WTC11 (cell line): ENCODE measurements around the gene VWF. TPM values are rescaled to one million over a fixed set of nuclear protein-coding genes. Genes with fewer than 3 reads are reported as not detected.
A peak's percentile ranks its signal among the peaks of the same experiment; 100 is the strongest.

Source experiments
- ATAC-seq: fragments of 200-7000 bp; cut with Tn5 transposase; 2 replicates; pipeline ENCODE4 v1.10.0; 2021; ENCODE audit warnings: mild to moderate bottlenecking, moderate library complexity
- CTCF ChIA-PET: fragments of 300-600 bp; sonication (Branson Sonifier 250); formaldehyde crosslinking; loops from one replicate; lab custom pipeline; 2021; ENCODE audit warnings: antibody characterized with exemption; lab: Charles Lee
- POLR2A ChIA-PET: fragments of 350-600 bp; sonication (Branson Sonifier 250); formaldehyde crosslinking; loops from one replicate; lab custom pipeline; 2021; ENCODE audit warnings: antibody characterized with exemption; lab: Charles Lee
- DNase-seq: peaks from one replicate; pipeline ENCODE4 v3.0.0; 2021; ENCODE audit warnings: low spot score
- H3K27ac Mint-ChIP-seq: 2 replicates; pipeline ENCODE4 v1.8.0; 2021; ENCODE audit warnings: mixed read lengths
- H3K27me3 Mint-ChIP-seq: 2 replicates; pipeline ENCODE4 v1.8.0; 2021; ENCODE audit warnings: low read depth, mild to moderate bottlenecking, moderate library complexity, mixed read lengths
- H3K36me3 Mint-ChIP-seq: 2 replicates; pipeline ENCODE4 v1.8.0; 2021; ENCODE audit warnings: mixed read lengths
- H3K4me1 Mint-ChIP-seq: 2 replicates; pipeline ENCODE4 v1.8.0; 2022; ENCODE audit warnings: mixed read lengths
- H3K4me3 Mint-ChIP-seq: 2 replicates; pipeline ENCODE4 v1.8.0; 2021; ENCODE audit warnings: mild to moderate bottlenecking, moderate library complexity, mixed read lengths
- H3K9me3 Mint-ChIP-seq: 2 replicates; pipeline ENCODE4 v1.8.0; 2021; ENCODE audit warnings: mixed read lengths
- CBFB ChIP-seq: sonication (generic); formaldehyde crosslinking; IDR thresholded peaks from 2 replicates; pipeline ENCODE4 v1.8.1; 2022; ENCODE audit warnings: mild to moderate bottlenecking, low read depth, missing genetic modification reagents
- FOXP1 ChIP-seq: sonication (generic); formaldehyde crosslinking; IDR thresholded peaks from 2 replicates; pipeline ENCODE4 v1.8.0; 2022; ENCODE audit warnings: missing genetic modification reagents, mild to moderate bottlenecking, moderate library complexity, borderline replicate concordance
- GTF2I ChIP-seq: fragments of 250-450 bp; sonication (Bioruptor Pico); conservative IDR thresholded peaks from 2 replicates; pipeline ENCODE4 v1.4.0; 2021; ENCODE audit warnings: mild to moderate bottlenecking
- JAZF1 ChIP-seq: fragments of 250-450 bp; sonication (Bioruptor Pico); IDR thresholded peaks from 2 replicates; pipeline ENCODE4 v1.9.0; 2021; ENCODE audit warnings: moderate library complexity, mild to moderate bottlenecking, inconsistent platforms
- KAT7 ChIP-seq: sonication (generic); formaldehyde crosslinking; IDR thresholded peaks from 2 replicates; pipeline ENCODE4 v1.8.1; 2023; ENCODE audit warnings: missing genetic modification reagents, mild to moderate bottlenecking, borderline replicate concordance
- MYBL2 ChIP-seq: sonication (generic); formaldehyde crosslinking; IDR thresholded peaks from 2 replicates; pipeline ENCODE4 v1.8.1; 2023; ENCODE audit warnings: mild to moderate bottlenecking, moderate library complexity, missing genetic modification reagents
- NFYB ChIP-seq: sonication (generic); formaldehyde crosslinking; conservative IDR thresholded peaks from 2 replicates; pipeline ENCODE4 v1.8.0; 2022; ENCODE audit warnings: low read depth, missing genetic modification reagents
- RORB ChIP-seq: fragments of 250-450 bp; sonication (Bioruptor Pico); IDR thresholded peaks from 2 replicates; pipeline ENCODE4 v1.9.0; 2021; ENCODE audit warnings: mild to moderate bottlenecking
- SMAD3 ChIP-seq: sonication (generic); formaldehyde crosslinking; IDR thresholded peaks from 2 replicates; pipeline ENCODE4 v1.8.0; 2022; ENCODE audit warnings: missing genetic modification reagents, mild to moderate bottlenecking, borderline replicate concordance
- SOX15 ChIP-seq: fragments of 250-450 bp; sonication (Bioruptor Pico); IDR thresholded peaks from 2 replicates; pipeline ENCODE4 v1.9.0; 2021; ENCODE audit warnings: mild to moderate bottlenecking
- ZNF423 ChIP-seq: fragments of 250-450 bp; sonication (Bioruptor Pico); IDR thresholded peaks from 2 replicates; pipeline ENCODE4 v2.1.2; 2022; ENCODE audit warnings: mild to moderate bottlenecking, moderate library complexity
- total RNA-seq: library from RNA; stranded (reverse); gene quantifications from 3 replicates; pipeline ENCODE4 v1.2.3, GENCODE V29; 2021
- TF ChIP-seq, protein P1 (sequence below): fragments of 250-450 bp; sonication (Bioruptor Pico); IDR thresholded peaks from 2 replicates; pipeline ENCODE4 v1.9.0; 2021; ENCODE audit warnings: moderate library complexity, mild to moderate bottlenecking, inconsistent platforms, borderline replicate concordance
- TF ChIP-seq, protein P2 (sequence below): sonication (generic); formaldehyde crosslinking; IDR thresholded peaks from 2 replicates; pipeline ENCODE4 v1.8.0; 2023; ENCODE audit warnings: mild to moderate bottlenecking, missing genetic modification reagents
- TF ChIP-seq, protein P3 (sequence below): sonication (generic); formaldehyde crosslinking; IDR thresholded peaks from 2 replicates; pipeline ENCODE4 v1.8.1; 2023; ENCODE audit warnings: mild to moderate bottlenecking, missing genetic modification reagents, moderate library complexity
- TF ChIP-seq, protein P4 (sequence below): sonication (generic); formaldehyde crosslinking; conservative IDR thresholded peaks from 2 replicates; pipeline ENCODE4 v1.8.1; 2022; ENCODE audit warnings: mild to moderate bottlenecking, missing genetic modification reagents

The VWF gene
- total RNA-seq, 1 experiment from 2014 or later = 0.48 TPM

DNA sequence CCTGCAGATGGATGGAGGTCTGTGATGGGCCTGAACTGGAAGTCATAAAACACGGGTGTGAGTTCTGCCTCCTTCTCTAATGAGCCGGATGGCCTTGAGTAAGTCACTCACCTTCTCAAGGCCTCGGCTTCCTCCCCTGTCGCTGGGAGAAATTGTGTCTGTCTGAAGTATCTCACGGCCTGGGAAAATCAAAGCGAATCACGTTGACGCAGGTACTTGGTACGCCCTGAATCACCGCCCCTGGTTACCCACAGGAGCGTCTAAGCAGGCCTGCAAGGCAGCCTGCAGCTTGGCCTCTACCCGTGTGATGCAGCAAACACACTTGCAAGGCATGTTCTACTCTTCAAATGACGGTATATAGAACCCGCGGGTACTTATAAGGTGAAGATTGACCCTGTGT, 47.6 kb upstream of the VWF start (continued):
- TF ChIP-seq, protein P1, sequence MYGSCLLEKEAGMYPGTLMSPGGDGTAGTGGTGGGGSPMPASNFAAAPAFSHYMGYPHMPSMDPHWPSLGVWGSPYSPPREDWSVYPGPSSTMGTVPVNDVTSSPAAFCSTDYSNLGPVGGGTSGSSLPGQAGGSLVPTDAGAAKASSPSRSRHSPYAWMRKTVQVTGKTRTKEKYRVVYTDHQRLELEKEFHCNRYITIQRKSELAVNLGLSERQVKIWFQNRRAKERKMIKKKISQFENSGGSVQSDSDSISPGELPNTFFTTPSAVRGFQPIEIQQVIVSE (CRISPR knock-in tag) = no peak
- TF ChIP-seq GTF2I (no peak), SOX15 (CRISPR knock-in tag) (no peak), KAT7 (no peak), RORB (CRISPR knock-in tag) (no peak), SMAD3 (CRISPR knock-in tag) (no peak), ZNF423 (no peak), CBFB (CRISPR knock-in tag) (no peak), JAZF1 (no peak), NFYB (no peak)
- TF ChIP-seq, protein P2, sequence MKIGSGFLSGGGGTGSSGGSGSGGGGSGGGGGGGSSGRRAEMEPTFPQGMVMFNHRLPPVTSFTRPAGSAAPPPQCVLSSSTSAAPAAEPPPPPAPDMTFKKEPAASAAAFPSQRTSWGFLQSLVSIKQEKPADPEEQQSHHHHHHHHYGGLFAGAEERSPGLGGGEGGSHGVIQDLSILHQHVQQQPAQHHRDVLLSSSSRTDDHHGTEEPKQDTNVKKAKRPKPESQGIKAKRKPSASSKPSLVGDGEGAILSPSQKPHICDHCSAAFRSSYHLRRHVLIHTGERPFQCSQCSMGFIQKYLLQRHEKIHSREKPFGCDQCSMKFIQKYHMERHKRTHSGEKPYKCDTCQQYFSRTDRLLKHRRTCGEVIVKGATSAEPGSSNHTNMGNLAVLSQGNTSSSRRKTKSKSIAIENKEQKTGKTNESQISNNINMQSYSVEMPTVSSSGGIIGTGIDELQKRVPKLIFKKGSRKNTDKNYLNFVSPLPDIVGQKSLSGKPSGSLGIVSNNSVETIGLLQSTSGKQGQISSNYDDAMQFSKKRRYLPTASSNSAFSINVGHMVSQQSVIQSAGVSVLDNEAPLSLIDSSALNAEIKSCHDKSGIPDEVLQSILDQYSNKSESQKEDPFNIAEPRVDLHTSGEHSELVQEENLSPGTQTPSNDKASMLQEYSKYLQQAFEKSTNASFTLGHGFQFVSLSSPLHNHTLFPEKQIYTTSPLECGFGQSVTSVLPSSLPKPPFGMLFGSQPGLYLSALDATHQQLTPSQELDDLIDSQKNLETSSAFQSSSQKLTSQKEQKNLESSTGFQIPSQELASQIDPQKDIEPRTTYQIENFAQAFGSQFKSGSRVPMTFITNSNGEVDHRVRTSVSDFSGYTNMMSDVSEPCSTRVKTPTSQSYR (CRISPR knock-in tag) = no peak
- TF ChIP-seq, protein P3, sequence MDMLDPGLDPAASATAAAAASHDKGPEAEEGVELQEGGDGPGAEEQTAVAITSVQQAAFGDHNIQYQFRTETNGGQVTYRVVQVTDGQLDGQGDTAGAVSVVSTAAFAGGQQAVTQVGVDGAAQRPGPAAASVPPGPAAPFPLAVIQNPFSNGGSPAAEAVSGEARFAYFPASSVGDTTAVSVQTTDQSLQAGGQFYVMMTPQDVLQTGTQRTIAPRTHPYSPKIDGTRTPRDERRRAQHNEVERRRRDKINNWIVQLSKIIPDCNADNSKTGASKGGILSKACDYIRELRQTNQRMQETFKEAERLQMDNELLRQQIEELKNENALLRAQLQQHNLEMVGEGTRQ (CRISPR knock-in tag) = no peak
- TF ChIP-seq, protein P4, sequence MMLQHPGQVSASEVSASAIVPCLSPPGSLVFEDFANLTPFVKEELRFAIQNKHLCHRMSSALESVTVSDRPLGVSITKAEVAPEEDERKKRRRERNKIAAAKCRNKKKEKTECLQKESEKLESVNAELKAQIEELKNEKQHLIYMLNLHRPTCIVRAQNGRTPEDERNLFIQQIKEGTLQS (CRISPR knock-in tag) = no peak

DNA sequence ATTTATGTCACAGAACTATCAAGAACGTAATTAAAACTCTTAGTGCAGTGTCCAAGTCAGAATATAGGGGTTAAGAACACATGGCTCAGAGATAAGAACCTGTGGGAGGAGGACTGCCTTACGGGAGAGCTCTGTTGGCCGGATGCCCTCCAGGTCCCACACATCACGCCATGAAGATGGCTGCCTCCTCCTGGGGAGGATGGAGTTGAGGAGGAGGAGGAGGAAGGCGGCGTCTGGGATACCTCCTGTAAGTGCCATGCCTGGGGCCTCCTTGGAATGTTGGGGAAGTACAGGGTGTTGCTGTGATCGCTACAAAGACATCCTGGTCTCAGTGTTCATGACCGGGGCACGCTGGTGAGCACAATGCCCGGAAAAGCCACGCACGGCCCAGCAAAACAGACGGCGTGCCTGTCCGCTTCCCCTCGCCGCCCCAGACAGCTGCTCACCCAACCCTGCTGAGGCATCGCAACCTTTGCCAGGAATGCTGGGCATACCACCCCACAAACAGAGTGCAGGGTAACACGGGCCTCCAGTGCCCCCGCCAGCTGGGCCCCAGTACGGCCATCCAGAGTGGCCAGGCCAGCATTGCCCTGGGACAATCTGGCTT, 47.0 kb upstream of the VWF start:
- ChIA-PET CTCF (no interaction called here), POLR2A (interaction anchor here (0.6 kb wide), 1 partner anchor 165 kb away, joined by 3 read pairs; no protein-coding TSS in a partner anchor)
- DNase-seq = no peak
- no peak for TF ChIP-seq MYBL2
- TF ChIP-seq FOXP1 = peak; percentile 29; the same call in 1 of the 2 replicates
- no peaks in the 10 kb centered on the region for H3K4me1 Mint-ChIP-seq
- no peak overlapping the region for H3K4me3 Mint-ChIP-seq
- no peaks in the 10 kb centered on the region for H3K27me3 Mint-ChIP-seq
- no peaks in the 10 kb centered on the region for H3K36me3 Mint-ChIP-seq
- peaks cover 6% of the 10 kb centered on the region; the same call in 1 of the 2 replicates for H3K9me3 Mint-ChIP-seq
- no peak overlapping the region for H3K27ac Mint-ChIP-seq
- no peak for ATAC-seq

DNA sequence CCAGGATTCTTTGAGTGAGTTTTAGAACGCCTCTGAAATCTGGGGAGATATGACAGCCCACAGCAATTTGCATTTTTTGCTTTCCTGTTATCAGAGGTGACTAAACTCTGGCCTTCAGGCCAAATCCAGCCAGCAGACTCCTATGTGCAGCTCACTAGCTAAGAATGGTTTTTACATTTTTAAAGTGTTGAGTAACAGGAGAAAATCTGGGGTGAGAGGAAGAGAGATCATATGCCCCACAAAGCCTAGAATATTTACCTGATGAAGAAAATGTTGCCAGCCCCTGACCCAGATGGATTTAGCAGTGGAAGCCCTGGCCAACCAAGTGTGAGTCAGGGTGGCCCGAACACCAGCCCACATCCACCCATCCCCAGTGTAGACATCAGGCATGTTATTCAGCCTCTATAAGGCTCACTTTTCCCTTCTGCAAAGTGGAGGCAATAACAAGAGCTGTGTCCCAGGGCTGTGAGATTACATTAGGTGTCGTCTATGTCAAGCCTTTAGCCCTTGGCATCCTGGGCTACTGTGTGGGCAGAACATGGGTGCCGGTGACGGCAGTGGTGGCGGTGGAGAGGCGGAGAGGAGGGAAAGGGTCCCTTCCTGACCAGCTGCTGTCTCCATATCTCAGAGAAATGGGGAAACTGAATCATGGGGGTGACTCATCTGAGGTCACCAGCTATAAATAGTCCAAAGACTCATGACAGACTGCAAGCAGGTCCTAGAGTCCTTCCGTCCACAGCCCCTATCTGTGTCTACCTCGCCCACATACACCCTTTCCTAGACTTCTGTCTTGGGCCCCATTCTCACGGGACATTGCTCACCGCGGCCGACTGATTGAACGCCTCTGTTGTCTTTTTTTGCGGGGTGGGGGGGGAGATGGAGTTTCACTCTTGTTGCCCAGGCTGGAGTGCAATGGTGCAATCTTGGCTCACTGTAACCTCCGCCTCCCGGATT, 43.1 kb upstream of the VWF start:
- POLR2A ChIA-PET = no interaction called here
- no peak overlapping the region for H3K4me3 Mint-ChIP-seq
- no peak overlapping the region for H3K27ac Mint-ChIP-seq
- H3K27me3 Mint-ChIP-seq = no peaks in the 10 kb centered on the region
- DNase-seq = no peak
- no peaks in the 10 kb centered on the region for H3K36me3 Mint-ChIP-seq
- H3K4me1 Mint-ChIP-seq = no peaks in the 10 kb centered on the region
- CTCF ChIA-PET = interaction anchor here (0.8 to 0.9 kb wide), 2 partner anchors 26 to 111 kb away, joined by 3 read pairs; no protein-coding TSS in a partner anchor
- H3K9me3 Mint-ChIP-seq = 0 out of 2 replicates have a peak, but pooled peaks cover 5% of the 10 kb centered on the region
- ATAC-seq = no peak
- TF ChIP-seq, protein P4 (CRISPR knock-in tag) = no peak
